GM12864 (cell line): Measurements from ENCODE around the gene FXYD1.

Source experiments
- DNase-seq: peaks from one replicate; pipeline ENCODE4 v3.0.0-alpha.2; 2011; ENCODE audit warnings: low read depth
- H3K4me3 ChIP-seq: 2 replicates; pipeline ENCODE4 v1.5.1; 2011; ENCODE audit warnings: mild to moderate bottlenecking, low read depth, low read length, control low read depth
- TF ChIP-seq, protein P1 (sequence below): IDR thresholded peaks from 2 replicates; pipeline ENCODE4 v1.5.1; 2011; ENCODE audit warnings: low read depth, mild to moderate bottlenecking, moderate library complexity, low read length, control low read depth, inconsistent platforms; ENCODE audit errors: missing control alignments

Gene FXYD1

DNA sequence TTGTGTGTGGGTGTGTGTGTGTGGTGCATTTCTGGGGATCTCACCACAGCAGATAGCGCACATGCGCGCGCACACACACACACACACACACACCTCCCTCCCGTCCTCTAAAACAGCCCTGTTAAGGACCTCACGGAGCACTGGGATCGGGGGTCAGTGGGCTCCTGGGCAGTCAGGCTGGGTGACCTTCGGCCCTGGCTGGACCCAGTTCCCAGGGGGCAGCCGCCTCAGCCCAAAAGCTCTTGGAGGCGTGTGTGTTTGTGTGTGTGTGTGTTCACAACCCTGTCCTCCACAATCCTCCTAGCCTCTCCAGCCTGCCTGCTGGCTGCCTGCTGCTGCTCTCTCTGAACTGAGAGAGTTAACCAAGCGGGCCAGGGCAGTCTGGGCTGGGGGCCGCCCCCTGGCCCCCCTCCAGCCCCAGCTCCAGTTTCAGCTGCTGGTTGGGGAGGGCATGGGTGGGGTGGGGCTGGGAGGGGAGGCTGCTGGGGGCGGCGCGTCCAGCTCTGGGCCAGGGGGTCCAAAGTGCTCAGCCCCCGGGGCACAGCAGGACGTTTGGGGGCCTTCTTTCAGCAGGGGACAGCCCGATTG is at the start of gene FXYD1:
TSS of gene FXYD1 (plus strand) at position 520 of the 588 bp plus-strand sequence. CDS start 1,256 bp downstream, outside the sequence.
- no peak for DNase-seq
- TF ChIP-seq, protein P1, sequence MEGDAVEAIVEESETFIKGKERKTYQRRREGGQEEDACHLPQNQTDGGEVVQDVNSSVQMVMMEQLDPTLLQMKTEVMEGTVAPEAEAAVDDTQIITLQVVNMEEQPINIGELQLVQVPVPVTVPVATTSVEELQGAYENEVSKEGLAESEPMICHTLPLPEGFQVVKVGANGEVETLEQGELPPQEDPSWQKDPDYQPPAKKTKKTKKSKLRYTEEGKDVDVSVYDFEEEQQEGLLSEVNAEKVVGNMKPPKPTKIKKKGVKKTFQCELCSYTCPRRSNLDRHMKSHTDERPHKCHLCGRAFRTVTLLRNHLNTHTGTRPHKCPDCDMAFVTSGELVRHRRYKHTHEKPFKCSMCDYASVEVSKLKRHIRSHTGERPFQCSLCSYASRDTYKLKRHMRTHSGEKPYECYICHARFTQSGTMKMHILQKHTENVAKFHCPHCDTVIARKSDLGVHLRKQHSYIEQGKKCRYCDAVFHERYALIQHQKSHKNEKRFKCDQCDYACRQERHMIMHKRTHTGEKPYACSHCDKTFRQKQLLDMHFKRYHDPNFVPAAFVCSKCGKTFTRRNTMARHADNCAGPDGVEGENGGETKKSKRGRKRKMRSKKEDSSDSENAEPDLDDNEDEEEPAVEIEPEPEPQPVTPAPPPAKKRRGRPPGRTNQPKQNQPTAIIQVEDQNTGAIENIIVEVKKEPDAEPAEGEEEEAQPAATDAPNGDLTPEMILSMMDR, result no peak
- no peak within 1 kb of the TSS for H3K4me3 ChIP-seq

DNA sequence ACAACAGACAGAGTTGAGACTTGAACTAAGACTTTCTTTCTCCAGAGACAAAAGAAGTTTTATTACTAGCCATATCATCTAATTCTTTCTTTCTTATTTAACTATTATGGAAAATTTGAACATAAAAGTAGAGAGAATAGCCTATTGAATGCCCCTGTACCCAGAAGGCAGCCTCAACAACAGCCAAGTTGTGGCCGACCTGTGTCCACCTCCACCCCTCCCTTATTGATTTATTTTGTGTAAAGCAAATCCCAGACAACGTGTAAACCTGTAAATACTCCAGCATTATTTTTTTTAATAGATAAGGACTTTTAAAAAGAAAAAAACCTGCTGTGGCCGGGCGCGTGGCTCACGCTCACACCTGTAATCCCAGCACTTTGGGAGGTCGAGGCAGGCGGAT is 49.1 kb upstream of the FXYD1 start:
- no peak overlapping the region for H3K4me3 ChIP-seq
- TF ChIP-seq, protein P1, result no peak
- no peak for DNase-seq

DNA sequence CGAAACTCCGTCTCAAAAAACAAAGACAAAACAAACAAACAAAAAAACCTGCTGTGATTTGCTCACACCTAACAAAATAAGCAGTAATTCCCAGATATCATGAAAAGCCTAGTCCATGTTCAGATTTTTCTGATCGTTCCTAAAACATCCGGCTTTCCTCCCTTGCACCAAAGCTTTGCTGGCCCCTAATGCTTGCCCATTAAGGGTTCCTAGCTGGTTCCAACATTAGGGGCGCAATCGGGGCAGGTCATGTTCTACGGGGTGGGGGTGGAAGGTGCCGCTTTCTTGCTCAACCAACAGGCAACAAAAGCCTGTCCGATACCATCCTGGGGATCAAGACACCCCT is 48.5 kb upstream of the FXYD1 start:
- no peak for DNase-seq
- TF ChIP-seq, protein P1, result no peak
- no peak overlapping the region for H3K4me3 ChIP-seq

DNA sequence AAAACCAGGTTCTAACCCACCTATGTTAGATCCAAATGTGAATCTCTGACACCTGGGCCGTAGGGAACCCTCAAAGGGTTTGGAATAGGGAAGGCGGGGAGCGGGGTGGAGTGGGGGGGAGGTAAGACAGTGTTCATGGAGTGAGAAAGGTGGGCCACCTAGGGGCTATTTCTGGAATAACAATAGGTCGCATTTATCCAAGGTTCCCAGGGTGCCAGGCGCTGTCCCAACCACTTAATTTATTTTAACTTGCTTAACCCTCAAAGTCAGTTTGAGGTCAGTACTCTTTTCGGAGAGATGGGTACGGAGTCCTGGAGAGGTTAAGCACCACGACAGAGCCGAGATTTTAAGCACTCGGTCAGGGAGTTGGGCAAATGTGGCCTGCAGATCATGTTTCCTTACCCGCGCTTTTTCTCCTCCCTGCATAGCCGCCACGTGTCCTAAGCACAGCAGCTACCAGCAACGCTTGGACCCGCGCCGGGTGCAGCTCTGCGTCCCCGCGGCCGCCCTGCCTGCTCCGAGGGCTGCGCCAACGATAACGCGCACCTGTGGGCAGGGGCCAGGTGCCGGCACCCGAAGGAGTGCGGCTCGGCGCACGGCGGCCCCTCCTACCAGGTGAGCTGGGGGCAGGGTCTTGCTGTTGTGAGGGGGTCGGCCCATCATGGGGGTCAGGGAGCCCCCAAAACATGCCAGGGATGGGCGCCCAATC is 48.0 kb upstream of the FXYD1 start:
- TF ChIP-seq, protein P1, result peak; percentile 73
- no peak for DNase-seq
- H3K4me3 ChIP-seq, result no peak overlapping the region

DNA sequence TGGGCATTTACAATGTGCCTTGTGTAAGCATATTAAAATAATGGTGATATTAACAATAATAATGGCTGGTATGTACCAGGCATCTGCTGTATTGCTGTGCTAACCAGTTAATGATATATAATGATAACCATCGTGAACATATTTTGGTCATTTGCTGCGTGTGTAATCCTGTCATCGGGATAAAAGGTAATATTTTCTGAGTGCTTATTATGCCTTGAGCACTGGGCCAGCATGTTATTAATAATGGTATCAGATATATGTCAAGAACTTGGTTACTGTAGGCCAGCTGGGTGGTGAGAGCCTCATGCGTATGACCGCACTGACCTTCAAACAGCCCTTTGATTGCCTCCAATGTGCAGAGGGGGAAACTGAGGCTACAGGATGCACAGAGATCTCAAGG is 45.2 kb upstream of the FXYD1 start:
- TF ChIP-seq, protein P1, result no peak
- no peak for DNase-seq

DNA sequence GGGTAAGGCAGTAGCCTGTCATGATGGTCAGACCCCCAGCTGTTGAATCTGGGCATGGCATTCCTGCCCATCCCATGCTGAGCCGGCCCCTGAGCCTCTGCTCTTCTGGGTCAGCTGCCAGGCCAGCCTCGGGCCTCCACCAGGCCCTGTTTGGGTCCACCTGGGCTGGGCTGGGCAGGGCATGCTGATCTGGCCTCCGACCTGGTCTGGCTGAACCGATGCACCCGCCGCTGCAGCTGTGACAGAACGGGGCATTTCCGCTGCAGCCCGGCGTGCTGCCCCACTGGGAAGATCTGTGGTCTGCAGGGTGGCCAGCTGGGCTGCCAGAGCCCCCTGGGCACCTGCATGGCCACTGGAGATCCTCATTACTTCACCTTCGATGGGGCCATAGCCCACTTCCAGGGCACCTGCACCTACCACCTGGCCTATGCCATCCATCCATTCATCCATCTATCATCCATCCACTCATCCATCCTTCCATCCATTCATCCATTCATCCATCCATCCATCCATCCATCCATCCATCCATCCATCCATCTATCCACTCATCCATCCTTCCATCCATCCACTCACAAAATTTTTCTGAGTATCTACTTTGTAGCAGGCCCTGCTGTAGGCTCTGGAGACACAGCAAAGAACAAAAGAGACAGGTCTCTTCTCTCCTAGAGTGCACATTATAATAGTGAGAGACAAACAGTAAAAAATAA is 44.5 kb upstream of the FXYD1 start:
- TF ChIP-seq, protein P1, result no peak

More for the DNA sequence above, 45.2 kb upstream of the FXYD1 start:
- H3K4me3 ChIP-seq, result no peak overlapping the region

More for the DNA sequence above, 44.5 kb upstream of the FXYD1 start:
- no peak for DNase-seq
- no peak overlapping the region for H3K4me3 ChIP-seq
